HCT116 (cell line): ENCODE measurements around the gene TRIM59. TPM values are rescaled to one million over a fixed set of nuclear protein-coding genes. Genes with fewer than 3 reads are reported as not detected.

Experiments
- ATAC-seq: fragments of 200-7000 bp; cut with Tn5 transposase; 2 replicates; pipeline ENCODE4 v1.9.1; 2020; ENCODE audit warnings: mild to moderate bottlenecking, moderate library complexity
- BruUV-seq: library from RNA; stranded (reverse); fragments of 400-500 nt; replicated peaks from 2 replicates; lab custom pipeline; 2021; lab: Mats Ljungman, UMichigan
- CTCF ChIA-PET: fragments of 300-600 bp; sonication (Branson Sonifier 250); formaldehyde crosslinking; loops from one replicate; lab custom pipeline; 2021; ENCODE audit warnings: antibody characterized with exemption; lab: Charles Lee
- POLR2A ChIA-PET: fragments of 300-600, 350-600 bp; sonication (Branson Sonifier 250); formaldehyde crosslinking; loops from one replicate; lab custom pipeline; 2021; ENCODE audit warnings: antibody characterized with exemption; lab: Charles Lee
- RAD21 ChIA-PET, 2 experiments: fragments of 300-600 bp; sonication (Branson Sonifier 250); formaldehyde crosslinking; loops; one replicate each; lab custom pipeline; 2023; ENCODE audit warnings: low total read pairs in 2 of 2; ENCODE audit not compliant: uncharacterized antibody in 2 of 2, unreplicated experiment in 2 of 2, low non-redundant PET in 1 of 2; lab: Charles Lee
- DNase-seq: peaks from one replicate; pipeline ENCODE4 v3.0.0-alpha.2; 2010; ENCODE audit warnings: low read depth, low spot score
- H2AFZ ChIP-seq: fragments of 200-600 bp; shearing (Covaris generic), sonication (generic); 2 replicates; pipeline ENCODE4 v1.6.1; 2017; ENCODE audit warnings: low read depth, mixed run types, mixed read lengths, antibody characterized with exemption, low read length; ENCODE audit not compliant: poor library complexity, severe bottlenecking
- H3K27ac ChIP-seq: 2 replicates; pipeline ENCODE4 v1.5.1; 2012; ENCODE audit warnings: low read depth, low read length
- H3K27me3 ChIP-seq: fragments of 200-600 bp; sonication (generic); 2 replicates; pipeline ENCODE4 v1.6.1; 2016; ENCODE audit warnings: mixed run types, low read length, mixed read lengths; ENCODE audit not compliant: insufficient read depth
- H3K36me3 ChIP-seq, 2 experiments: fragments of 200-500 bp in 1 of 2; fragments of 200-600 bp in 1 of 2; sonication (Bioruptor generic) in 1 of 2; sonication (generic) in 1 of 2; 2 replicates each; pipeline versions ENCODE4 v1.5.1 to v1.6.1; 2014 to 2016; ENCODE audit warnings: low read length in 2 of 2, inconsistent platforms in 1 of 2, mixed read lengths in 1 of 2, mixed run types in 1 of 2; ENCODE audit not compliant: insufficient read depth in 2 of 2, control insufficient read depth in 1 of 2
- H3K4me1 ChIP-seq, 2 experiments: fragments of 200-600 bp in 1 of 2; sonication (generic) in 1 of 2; 2 replicates each; pipeline versions ENCODE4 v1.5.1 to v1.6.1; 2012 to 2017; ENCODE audit warnings: low read length in 2 of 2, inconsistent platforms in 1 of 2, mild to moderate bottlenecking in 1 of 2, mixed read lengths in 1 of 2, mixed run types in 1 of 2, moderate library complexity in 1 of 2; ENCODE audit not compliant: insufficient read depth in 2 of 2, control insufficient read depth in 1 of 2
- H3K4me2 ChIP-seq: fragments of 200-600 bp; sonication (generic); 2 replicates; pipeline ENCODE4 v1.6.1; 2017; ENCODE audit warnings: mixed run types, low read length, mixed read lengths
- H3K4me3 ChIP-seq, 2 experiments: fragments of 200-600 bp in 1 of 2; sonication (generic) in 1 of 2; replicated peaks in 1 of 2; 2 replicates each; pipeline ENCODE4 v1.5.1; 2011 to 2016; ENCODE audit warnings: low read length in 2 of 2, control low read depth in 1 of 2, low read depth in 1 of 2, mild to moderate bottlenecking in 1 of 2, mixed read lengths in 1 of 2, mixed run types in 1 of 2
- H3K79me2 ChIP-seq: fragments of 200-600 bp; sonication (generic); 2 replicates; pipeline ENCODE4 v1.6.1; 2017; ENCODE audit warnings: mild to moderate bottlenecking, mixed run types, low read length, moderate library complexity, mixed read lengths; ENCODE audit not compliant: insufficient read depth
- H3K9ac ChIP-seq: fragments of 200-600 bp; sonication (generic); 2 replicates; pipeline ENCODE4 v1.6.1; 2016; ENCODE audit warnings: low read length, mixed read lengths
- H3K9me2 ChIP-seq: fragments of 200-600 bp; sonication (generic), shearing (Covaris generic); 2 replicates; pipeline ENCODE4 v1.6.1; 2017; ENCODE audit warnings: mixed run types, mild to moderate bottlenecking, moderate library complexity; ENCODE audit not compliant: insufficient read depth
- H3K9me3 ChIP-seq, 2 experiments: fragments of 200-500 bp in 1 of 2; fragments of 200-600 bp in 1 of 2; sonication (Bioruptor generic) in 1 of 2; sonication (generic) in 1 of 2; 2 replicates each; pipeline ENCODE4 v1.6.1; 2014 to 2017; ENCODE audit warnings: low read length in 2 of 2, mixed read lengths in 2 of 2, inconsistent platforms in 1 of 2, low read depth in 1 of 2, mild to moderate bottlenecking in 1 of 2, mixed run types in 1 of 2, moderate library complexity in 1 of 2; ENCODE audit not compliant: control insufficient read depth in 1 of 2, insufficient read depth in 1 of 2
- H4K20me1 ChIP-seq: fragments of 200-600 bp; sonication (generic), shearing (Covaris generic); 2 replicates; pipeline ENCODE4 v1.6.1; 2017; ENCODE audit warnings: mixed run types, mild to moderate bottlenecking, moderate library complexity; ENCODE audit not compliant: insufficient read depth
- ATF3 ChIP-seq: IDR thresholded peaks from 2 replicates; pipeline ENCODE4 v1.6.1; 2012
- CTCF ChIP-seq, 3 experiments: fragments of 200-600 bp in 1 of 3; sonication (generic) in 1 of 3; IDR thresholded peaks in 2 of 3; conservative IDR thresholded peaks in 1 of 3; 2 replicates each; pipeline ENCODE4 v1.5.1; 2012 to 2017; ENCODE audit warnings: low read depth in 2 of 3, low read length in 2 of 3, antibody characterized with exemption in 1 of 3, borderline replicate concordance in 1 of 3, control low read depth in 1 of 3, mild to moderate bottlenecking in 1 of 3, mixed read lengths in 1 of 3, mixed run types in 1 of 3, moderate library complexity in 1 of 3; ENCODE audit not compliant: insufficient read depth in 1 of 3
- ELF1 ChIP-seq: IDR thresholded peaks from 2 replicates; pipeline ENCODE4 v1.6.1; 2012; ENCODE audit warnings: low read depth, borderline replicate concordance
- FOSL1 ChIP-seq: IDR thresholded peaks from 2 replicates; pipeline ENCODE4 v1.6.1; 2012; ENCODE audit warnings: low read depth
- MAX ChIP-seq: IDR thresholded peaks from 2 replicates; pipeline ENCODE4 v1.6.1; 2012
- intact Hi-C: fragments of 100-400 bp; cut with micrococcal nuclease; formaldehyde crosslinking; loops from 2 replicates; pipeline ENCODE4 v1.10.0; 2022
- total RNA-seq: library from RNA; stranded (reverse); gene quantifications from one replicate; pipeline ENCODE4 v1.2.1, GENCODE V29; 2021; ENCODE audit not compliant: unreplicated experiment
- TF ChIP-seq, protein P1 (sequence below): IDR thresholded peaks from 2 replicates; pipeline ENCODE4 v1.6.1; 2012; ENCODE audit warnings: low read depth

The TRIM59 gene
- total RNA-seq, 1 experiment from 2014 or later: 41.6 TPM

- peaks cover 5% of the 10 kb centered on the region; the same call in 1 of the 2 replicates for H4K20me1 ChIP-seq
- TF ChIP-seq MAX (no peak), ELF1 (no peak), CTCF (IDR thresholded peaks at IDR 0.05 in 2 of 3, conservative IDR thresholded peaks at IDR 0.05 in 1 of 3; ENCODE audit: borderline replicate concordance in 1 of 3, insufficient read depth in 1 of 3, low read depth in 2 of 3, low read length in 2 of 3) (no peak), ATF3 (no peak), FOSL1 (no peak)
- TF ChIP-seq, protein P1, sequence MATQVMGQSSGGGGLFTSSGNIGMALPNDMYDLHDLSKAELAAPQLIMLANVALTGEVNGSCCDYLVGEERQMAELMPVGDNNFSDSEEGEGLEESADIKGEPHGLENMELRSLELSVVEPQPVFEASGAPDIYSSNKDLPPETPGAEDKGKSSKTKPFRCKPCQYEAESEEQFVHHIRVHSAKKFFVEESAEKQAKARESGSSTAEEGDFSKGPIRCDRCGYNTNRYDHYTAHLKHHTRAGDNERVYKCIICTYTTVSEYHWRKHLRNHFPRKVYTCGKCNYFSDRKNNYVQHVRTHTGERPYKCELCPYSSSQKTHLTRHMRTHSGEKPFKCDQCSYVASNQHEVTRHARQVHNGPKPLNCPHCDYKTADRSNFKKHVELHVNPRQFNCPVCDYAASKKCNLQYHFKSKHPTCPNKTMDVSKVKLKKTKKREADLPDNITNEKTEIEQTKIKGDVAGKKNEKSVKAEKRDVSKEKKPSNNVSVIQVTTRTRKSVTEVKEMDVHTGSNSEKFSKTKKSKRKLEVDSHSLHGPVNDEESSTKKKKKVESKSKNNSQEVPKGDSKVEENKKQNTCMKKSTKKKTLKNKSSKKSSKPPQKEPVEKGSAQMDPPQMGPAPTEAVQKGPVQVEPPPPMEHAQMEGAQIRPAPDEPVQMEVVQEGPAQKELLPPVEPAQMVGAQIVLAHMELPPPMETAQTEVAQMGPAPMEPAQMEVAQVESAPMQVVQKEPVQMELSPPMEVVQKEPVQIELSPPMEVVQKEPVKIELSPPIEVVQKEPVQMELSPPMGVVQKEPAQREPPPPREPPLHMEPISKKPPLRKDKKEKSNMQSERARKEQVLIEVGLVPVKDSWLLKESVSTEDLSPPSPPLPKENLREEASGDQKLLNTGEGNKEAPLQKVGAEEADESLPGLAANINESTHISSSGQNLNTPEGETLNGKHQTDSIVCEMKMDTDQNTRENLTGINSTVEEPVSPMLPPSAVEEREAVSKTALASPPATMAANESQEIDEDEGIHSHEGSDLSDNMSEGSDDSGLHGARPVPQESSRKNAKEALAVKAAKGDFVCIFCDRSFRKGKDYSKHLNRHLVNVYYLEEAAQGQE: no peak
- no peak overlapping the region for H3K9ac ChIP-seq
- CTCF ChIA-PET: interaction anchor here (1.2 kb wide), 1 partner anchor 283 kb away, joined by 3 read pairs; no protein-coding TSS in a partner anchor
- peaks cover 2 to 29% of the 10 kb centered on the region in 2 experiments; a peak in 2 of 4 replicates for H3K36me3 ChIP-seq
- H3K4me1 ChIP-seq: peaks cover 8 to 34% of the 10 kb centered on the region in 2 experiments
- H3K4me3 ChIP-seq: no peak overlapping the region
- no peaks in the 10 kb centered on the region for H3K9me2 ChIP-seq
- peaks cover 87% of the 10 kb centered on the region for H3K79me2 ChIP-seq
- DNase-seq (no peak), ATAC-seq (no peak)
- RAD21 ChIA-PET: no interaction called here
- POLR2A ChIA-PET: interaction anchor here (1.1 kb wide), 1 partner anchor 235 kb away, joined by 5 read pairs; no protein-coding TSS in a partner anchor
- no peaks in the 10 kb centered on the region for H3K27me3 ChIP-seq
- no peak overlapping the region for H3K27ac ChIP-seq
- no TSS peak for BruUV-seq
- no peak overlapping the region for H3K4me2 ChIP-seq
- intact Hi-C loops: no loop called here
- no peak overlapping the region for H2AFZ ChIP-seq
- H3K9me3 ChIP-seq: no peaks in the 10 kb centered on the region
These were observed 3.7 kb downstream of the TRIM59 start for GRCh38 chr3:160445854-160446253.
